HEK293 (cell line): ENCODE results near the gene SLC16A4.

Experiments used
- CTCF ChIA-PET: fragments of 350-600 bp; formaldehyde crosslinking; extraction: SDS; loops from one replicate; lab custom pipeline; 2021; ENCODE audit warnings: antibody characterized with exemption; lab: Yijun Ruan, JAX
- POLR2A ChIA-PET: fragments of 300-600 bp; formaldehyde crosslinking; extraction: SDS; loops from one replicate; lab custom pipeline; 2020; ENCODE audit warnings: antibody characterized with exemption, inconsistent platforms; lab: Yijun Ruan, JAX
- H3K27ac ChIP-seq: fragments of 200-500 bp; sonication (Bioruptor generic); 2 replicates; pipeline ENCODE4 v1.5.1; 2014; ENCODE audit warnings: low read depth, low read length, control low read depth, inconsistent platforms; ENCODE audit errors: extremely low read depth
- H3K36me3 ChIP-seq, 2 experiments: fragments of 200-500 bp in 1 of 2; sonication (Bioruptor generic) in 1 of 2; 1 replicate in 1 of 2; 2 replicates in 1 of 2; pipeline ENCODE4 v1.5.1; 2014 to 2017; ENCODE audit warnings: inconsistent platforms in 2 of 2, low read length in 2 of 2; ENCODE audit not compliant: control insufficient read depth in 2 of 2, insufficient read depth in 1 of 2
- H3K4me1 ChIP-seq: fragments of 200-500 bp; sonication (Bioruptor generic); 2 replicates; pipeline ENCODE4 v1.5.1; 2014; ENCODE audit warnings: mild to moderate bottlenecking, low read length, inconsistent platforms; ENCODE audit not compliant: control insufficient read depth, insufficient read depth
- H3K4me3 ChIP-seq: 2 replicates; pipeline ENCODE4 v1.5.1; 2011; ENCODE audit warnings: low read depth, mild to moderate bottlenecking, control low read depth, low read length, moderate library complexity
- H3K9me3 ChIP-seq: fragments of 200-500 bp; sonication (Bioruptor generic); 2 replicates; pipeline ENCODE4 v1.5.1; 2014; ENCODE audit warnings: low read depth, low read length, inconsistent platforms; ENCODE audit not compliant: control insufficient read depth, insufficient read depth
- FEZF1 ChIP-seq: fragments of 450-650 bp; formaldehyde crosslinking; IDR thresholded peaks from 2 replicates; pipeline ENCODE4 v1.5.1; 2016; ENCODE audit warnings: missing biosample characterization, missing genetic modification characterization
- SCRT1 ChIP-seq: fragments of 450-650 bp; formaldehyde crosslinking; IDR thresholded peaks from 2 replicates; pipeline ENCODE4 v1.5.1; 2016; ENCODE audit warnings: missing biosample characterization, missing genetic modification characterization, borderline replicate concordance
- ZBTB11 ChIP-seq: fragments of 450-650 bp; formaldehyde crosslinking; conservative IDR thresholded peaks from 2 replicates; pipeline ENCODE4 v1.5.1; 2016; ENCODE audit warnings: low read depth, missing biosample characterization, missing genetic modification characterization
- ZBTB26 ChIP-seq: fragments of 450-650 bp; formaldehyde crosslinking; optimal IDR thresholded peaks from 2 replicates; pipeline ENCODE3; 2016; ENCODE audit warnings: missing biosample characterization, mild to moderate bottlenecking, missing genetic modification characterization
- ZNF16 ChIP-seq: fragments of 450-650 bp; formaldehyde crosslinking; IDR thresholded peaks from 2 replicates; pipeline ENCODE4 v1.5.1; 2016; ENCODE audit warnings: low read depth, missing biosample characterization, missing genetic modification characterization
- ZNF202 ChIP-seq: fragments of 450-650 bp; formaldehyde crosslinking; IDR thresholded peaks from 2 replicates; pipeline ENCODE4 v1.5.1; 2016; ENCODE audit warnings: missing biosample characterization, missing genetic modification characterization, borderline replicate concordance
- ZNF214 ChIP-seq: fragments of 450-650 bp; formaldehyde crosslinking; IDR thresholded peaks from 2 replicates; pipeline ENCODE4 v1.5.1; 2017; ENCODE audit warnings: missing biosample characterization, mild to moderate bottlenecking, missing genetic modification characterization, borderline replicate concordance
- ZNF37A ChIP-seq: fragments of 450-650 bp; IDR thresholded peaks from 2 replicates; pipeline ENCODE4 v1.5.1; 2018; ENCODE audit warnings: missing biosample characterization, missing genetic modification characterization
- ZNF404 ChIP-seq: fragments of 450-650 bp; formaldehyde crosslinking; IDR thresholded peaks from 2 replicates; pipeline ENCODE4 v1.5.1; 2017; ENCODE audit warnings: missing biosample characterization, missing genetic modification characterization
- ZNF423 ChIP-seq: fragments of 450-650 bp; formaldehyde crosslinking; IDR thresholded peaks from 2 replicates; pipeline ENCODE4 v1.5.1; 2016; ENCODE audit warnings: missing biosample characterization, missing genetic modification characterization
- ZNF488 ChIP-seq: fragments of 450-650 bp; formaldehyde crosslinking; IDR thresholded peaks from 2 replicates; pipeline ENCODE4 v1.5.1; 2016; ENCODE audit warnings: missing biosample characterization, missing genetic modification characterization
- ZNF624 ChIP-seq: fragments of 450-650 bp; formaldehyde crosslinking; IDR thresholded peaks from 2 replicates; pipeline ENCODE4 v1.5.1; 2017; ENCODE audit warnings: missing biosample characterization, missing genetic modification characterization
- ZNF629 ChIP-seq: fragments of 450-650 bp; formaldehyde crosslinking; IDR thresholded peaks from 2 replicates; pipeline ENCODE4 v1.5.1; 2017; ENCODE audit warnings: missing biosample characterization, missing genetic modification characterization
- ZNF664 ChIP-seq: fragments of 450-650 bp; formaldehyde crosslinking; IDR thresholded peaks from 2 replicates; pipeline ENCODE4 v1.5.1; 2016; ENCODE audit warnings: missing biosample characterization, missing genetic modification characterization
- ZNF701 ChIP-seq: fragments of 450-650 bp; formaldehyde crosslinking; IDR thresholded peaks from 2 replicates; pipeline ENCODE4 v1.5.1; 2016; ENCODE audit warnings: missing biosample characterization, missing genetic modification characterization
- TF ChIP-seq, protein P1 (sequence below): fragments of 450-650 bp; formaldehyde crosslinking; IDR thresholded peaks from 2 replicates; pipeline ENCODE4 v1.5.1; 2016; ENCODE audit warnings: missing biosample characterization, missing genetic modification characterization
- TF ChIP-seq, protein P2 (sequence below): fragments of 450-650 bp; formaldehyde crosslinking; IDR thresholded peaks from 2 replicates; pipeline ENCODE4; 2016; ENCODE audit warnings: missing biosample characterization, missing genetic modification characterization
- TF ChIP-seq, protein P3 (sequence below): fragments of 450-650 bp; formaldehyde crosslinking; IDR thresholded peaks from 2 replicates; pipeline ENCODE4 v1.5.1; 2016; ENCODE audit warnings: missing biosample characterization, missing genetic modification characterization

The SLC16A4 gene

DNA sequence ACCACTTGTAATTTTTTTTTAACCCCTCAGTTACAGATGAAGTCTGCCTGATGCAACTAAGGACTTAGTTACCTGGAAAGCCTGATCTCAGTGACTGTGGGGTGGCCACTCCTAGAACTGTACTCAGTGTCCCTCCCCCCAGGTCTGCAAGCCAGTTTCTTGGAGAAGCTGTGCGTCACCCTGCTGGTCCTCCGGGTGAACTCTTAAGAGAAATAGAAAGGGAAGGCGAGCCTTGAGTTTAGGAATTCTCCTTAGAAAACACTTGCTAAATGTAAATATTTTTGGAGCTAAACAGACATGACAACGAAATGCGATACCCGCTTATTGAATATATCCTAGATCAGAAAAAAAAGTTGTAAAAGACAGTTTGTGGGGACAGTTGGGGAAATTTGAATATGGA lies 730 bp downstream of the SLC16A4 start:
- Histone ChIP-seq H3K4me3 (peak overlapping the region; percentile 7; the same call in 1 of the 2 replicates), H3K9me3 (no peaks in the 10 kb centered on the region), H3K36me3 (peaks cover 0 to 25% of the 10 kb centered on the region in 2 experiments; a peak in 2 of 3 replicates), H3K27ac (no peak overlapping the region), H3K4me1 (no peaks in the 10 kb centered on the region; the same call in 1 of the 2 replicates)
- ChIA-PET CTCF (interaction anchor here (0.6 to 1.1 kb wide), 2 partner anchors 134 to 1097 kb away, joined by 3 read pairs; no protein-coding TSS in a partner anchor), POLR2A (interaction anchor here (1.7 kb wide), 1 partner anchor 51 kb away, joined by 10 read pairs; the partner anchor contains the start of gene RBM15)
- no peak for TF ChIP-seq ZNF37A
- TF ChIP-seq ZNF423 (tag by site-specific recombination), result no peak
- TF ChIP-seq, protein P1, sequence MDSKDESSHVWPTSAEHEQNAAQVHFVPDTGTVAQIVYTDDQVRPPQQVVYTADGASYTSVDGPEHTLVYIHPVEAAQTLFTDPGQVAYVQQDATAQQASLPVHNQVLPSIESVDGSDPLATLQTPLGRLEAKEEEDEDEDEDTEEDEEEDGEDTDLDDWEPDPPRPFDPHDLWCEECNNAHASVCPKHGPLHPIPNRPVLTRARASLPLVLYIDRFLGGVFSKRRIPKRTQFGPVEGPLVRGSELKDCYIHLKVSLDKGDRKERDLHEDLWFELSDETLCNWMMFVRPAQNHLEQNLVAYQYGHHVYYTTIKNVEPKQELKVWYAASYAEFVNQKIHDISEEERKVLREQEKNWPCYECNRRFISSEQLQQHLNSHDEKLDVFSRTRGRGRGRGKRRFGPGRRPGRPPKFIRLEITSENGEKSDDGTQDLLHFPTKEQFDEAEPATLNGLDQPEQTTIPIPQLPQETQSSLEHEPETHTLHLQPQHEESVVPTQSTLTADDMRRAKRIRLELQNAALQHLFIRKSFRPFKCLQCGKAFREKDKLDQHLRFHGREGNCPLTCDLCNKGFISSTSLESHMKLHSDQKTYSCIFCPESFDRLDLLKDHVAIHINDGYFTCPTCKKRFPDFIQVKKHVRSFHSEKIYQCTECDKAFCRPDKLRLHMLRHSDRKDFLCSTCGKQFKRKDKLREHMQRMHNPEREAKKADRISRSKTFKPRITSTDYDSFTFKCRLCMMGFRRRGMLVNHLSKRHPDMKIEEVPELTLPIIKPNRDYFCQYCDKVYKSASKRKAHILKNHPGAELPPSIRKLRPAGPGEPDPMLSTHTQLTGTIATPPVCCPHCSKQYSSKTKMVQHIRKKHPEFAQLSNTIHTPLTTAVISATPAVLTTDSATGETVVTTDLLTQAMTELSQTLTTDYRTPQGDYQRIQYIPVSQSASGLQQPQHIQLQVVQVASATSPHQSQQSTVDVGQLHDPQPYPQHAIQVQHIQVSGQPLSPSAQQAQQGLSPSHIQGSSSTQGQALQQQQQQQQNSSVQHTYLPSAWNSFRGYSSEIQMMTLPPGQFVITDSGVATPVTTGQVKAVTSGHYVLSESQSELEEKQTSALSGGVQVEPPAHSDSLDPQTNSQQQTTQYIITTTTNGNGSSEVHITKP (tag by site-specific recombination), result peak; percentile 37; the same call in 1 of the 2 replicates
- peak; percentile 76 for TF ChIP-seq ZBTB11 (tag by site-specific recombination)
- TF ChIP-seq ZNF404 (tag by site-specific recombination), result no peak
- no peak for TF ChIP-seq FEZF1 (tag by site-specific recombination)
- TF ChIP-seq ZNF214, result no peak
- TF ChIP-seq, protein P2, sequence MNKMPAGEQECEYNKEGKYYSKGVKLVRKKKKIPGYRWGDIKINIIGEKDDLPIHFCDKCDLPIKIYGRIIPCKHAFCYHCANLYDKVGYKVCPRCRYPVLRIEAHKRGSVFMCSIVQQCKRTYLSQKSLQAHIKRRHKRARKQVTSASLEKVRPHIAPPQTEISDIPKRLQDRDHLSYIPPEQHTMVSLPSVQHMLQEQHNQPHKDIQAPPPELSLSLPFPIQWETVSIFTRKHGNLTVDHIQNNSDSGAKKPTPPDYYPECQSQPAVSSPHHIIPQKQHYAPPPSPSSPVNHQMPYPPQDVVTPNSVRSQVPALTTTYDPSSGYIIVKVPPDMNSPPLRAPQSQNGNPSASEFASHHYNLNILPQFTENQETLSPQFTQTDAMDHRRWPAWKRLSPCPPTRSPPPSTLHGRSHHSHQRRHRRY (tag by site-specific recombination), result no peak

DNA sequence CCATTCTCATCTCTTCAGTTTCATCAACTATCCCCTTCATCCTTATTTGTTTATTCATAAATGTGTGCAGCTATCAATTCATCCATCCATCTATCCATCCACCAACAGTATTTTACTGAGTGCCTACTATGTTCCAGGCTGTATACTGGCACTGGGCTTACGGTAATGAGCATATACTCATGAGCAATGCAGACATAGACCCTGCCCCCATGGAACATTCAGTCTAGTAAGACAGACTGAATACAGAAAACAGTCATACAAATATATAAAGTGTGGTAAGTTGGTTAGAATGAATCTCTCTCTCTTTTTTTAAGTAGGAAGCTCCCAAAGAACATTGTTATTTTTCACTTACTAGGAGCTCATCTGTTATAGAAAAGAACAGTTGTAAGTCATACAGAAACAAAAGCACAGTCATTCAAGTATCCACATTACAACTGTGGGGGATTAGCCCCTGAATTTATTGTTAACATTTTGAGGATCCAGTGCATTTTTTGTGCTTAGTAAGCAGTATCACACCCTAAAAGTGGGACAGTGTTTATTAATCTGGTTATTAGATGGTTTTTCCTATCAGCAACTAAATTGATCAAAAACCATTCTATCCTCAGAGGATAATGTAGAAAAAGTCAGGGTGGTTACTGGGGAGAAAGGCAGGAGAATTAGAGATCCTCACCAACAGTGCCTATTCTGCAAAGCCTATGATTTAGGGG lies 3.6 kb downstream of the SLC16A4 start:
- H3K9me3 ChIP-seq, result no peaks in the 10 kb centered on the region
- TF ChIP-seq ZBTB26 (tag by site-specific recombination) (no peak), ZNF629 (tag by site-specific recombination) (no peak), ZNF664 (tag by site-specific recombination) (no peak), ZNF202 (tag by site-specific recombination) (no peak), ZNF624 (tag by site-specific recombination) (no peak), ZNF16 (tag by site-specific recombination) (no peak), ZNF488 (no peak), ZNF701 (tag by site-specific recombination) (no peak), SCRT1 (no peak)
- TF ChIP-seq, protein P3, sequence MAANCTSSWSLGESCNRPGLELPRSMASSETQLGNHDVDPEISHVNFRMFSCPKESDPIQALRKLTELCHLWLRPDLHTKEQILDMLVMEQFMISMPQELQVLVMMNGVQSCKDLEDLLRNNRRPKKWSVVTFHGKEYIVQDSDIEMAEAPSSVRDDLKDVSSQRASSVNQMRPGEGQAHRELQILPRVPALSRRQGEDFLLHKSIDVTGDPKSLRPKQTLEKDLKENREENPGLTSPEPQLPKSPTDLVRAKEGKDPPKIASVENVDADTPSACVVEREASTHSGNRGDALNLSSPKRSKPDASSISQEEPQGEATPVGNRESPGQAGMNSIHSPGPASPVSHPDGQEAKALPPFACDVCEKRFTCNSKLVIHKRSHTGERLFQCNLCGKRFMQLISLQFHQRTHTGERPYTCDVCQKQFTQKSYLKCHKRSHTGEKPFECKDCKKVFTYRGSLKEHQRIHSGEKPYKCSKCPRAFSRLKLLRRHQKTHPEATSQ (tag by site-specific recombination), result no peak
- H3K4me3 ChIP-seq, result no peak overlapping the region
- no peaks in the 10 kb centered on the region; the same call in 1 of the 2 replicates for H3K4me1 ChIP-seq
- POLR2A ChIA-PET, result no interaction called here
- CTCF ChIA-PET, result interaction anchor here (0.7 kb wide), 1 partner anchor 17 kb away, joined by 3 read pairs; no protein-coding TSS in a partner anchor
- H3K36me3 ChIP-seq, result peaks cover 0 to 32% of the 10 kb centered on the region in 2 experiments; a peak in 1 of 3 replicates
- no peak overlapping the region for H3K27ac ChIP-seq
